HG03469 (cell line): ENCODE measurements around the gene ZNF318.
"Not testable (repeated sequence)": the region's sequence is repeated elsewhere in the genome, so short reads cannot be mapped to it uniquely, and the experiment has no call there.

Experiments
- ATAC-seq: cut with Tn5 transposase; IDR thresholded peaks from one replicate; pipeline ENCODE4 v1.9.1; 2021; ENCODE audit warnings: mild to moderate bottlenecking, moderate library complexity, moderate number of reproducible peaks; ENCODE audit not compliant: unreplicated experiment

ZNF318 gene

GRCh38 chr6:43303751-43304331, 65.6 kb downstream of the ZNF318 start:
- ATAC-seq: no peak

- ATAC-seq: not testable (repeated sequence)
These were observed 66.4 kb downstream of the ZNF318 start for GRCh38 chr6:43303006-43303405.

- ATAC-seq: no peak
These were observed 67.3 kb downstream of the ZNF318 start for GRCh38 chr6:43302126-43302525.

GRCh38 chr6:43301081-43301870, 68.2 kb downstream of the ZNF318 start:
- no peak for ATAC-seq

GRCh38 chr6:43299338-43300293, 69.8 kb downstream of the ZNF318 start:
- no peak for ATAC-seq

- ATAC-seq: no peak
These were observed 70.7 kb downstream of the ZNF318 start for GRCh38 chr6:43298565-43299337.

GRCh38 chr6:43297644-43298564, 71.5 kb downstream of the ZNF318 start, which contains the start of gene SLC22A7:
SLC22A7 (plus strand) TSS chr6:43298260; CDS start chr6:43298359, 99 bp downstream.
- no peak for ATAC-seq

- no peak for ATAC-seq
These were observed 72.5 kb downstream of the ZNF318 start for GRCh38 chr6:43296780-43297497.

GRCh38 chr6:43295456-43295855, 74.0 kb downstream of the ZNF318 start:
- ATAC-seq: no peak

GRCh38 chr6:43294536-43294935, 74.9 kb downstream of the ZNF318 start:
- no peak for ATAC-seq

- no peak for ATAC-seq
These were observed 75.7 kb downstream of the ZNF318 start for GRCh38 chr6:43293698-43294097.

GRCh38 chr6:43292763-43293318, 76.6 kb downstream of the ZNF318 start:
- ATAC-seq: no peak

- no peak for ATAC-seq
These were observed 77.1 kb downstream of the ZNF318 start for GRCh38 chr6:43292341-43292740.

- ATAC-seq: no peak
These were observed 77.7 kb downstream of the ZNF318 start for GRCh38 chr6:43291708-43292107.

- no peak for ATAC-seq
These were observed 78.5 kb downstream of the ZNF318 start for GRCh38 chr6:43290905-43291355.

- no peak for ATAC-seq
These were observed 79.0 kb downstream of the ZNF318 start for GRCh38 chr6:43290339-43290904.

- ATAC-seq: no peak
These were observed 81.4 kb downstream of the ZNF318 start for GRCh38 chr6:43287717-43288679.
